GM12875 (cell line): ENCODE results near the gene PDE4D.

ENCODE experiments used
- H3K4me3 ChIP-seq: one replicate; pipeline ENCODE4 v1.5.1; 2011; ENCODE audit warnings: low read depth, low read length, control low read depth
- TF ChIP-seq, protein P1 (sequence below): IDR thresholded peaks from 2 replicates; pipeline ENCODE4 v1.5.1; 2011; ENCODE audit warnings: low read depth, mild to moderate bottlenecking, control low read depth, inconsistent platforms, low read length, moderate library complexity, borderline replicate concordance; ENCODE audit not compliant: insufficient read depth

The PDE4D gene

DNA sequence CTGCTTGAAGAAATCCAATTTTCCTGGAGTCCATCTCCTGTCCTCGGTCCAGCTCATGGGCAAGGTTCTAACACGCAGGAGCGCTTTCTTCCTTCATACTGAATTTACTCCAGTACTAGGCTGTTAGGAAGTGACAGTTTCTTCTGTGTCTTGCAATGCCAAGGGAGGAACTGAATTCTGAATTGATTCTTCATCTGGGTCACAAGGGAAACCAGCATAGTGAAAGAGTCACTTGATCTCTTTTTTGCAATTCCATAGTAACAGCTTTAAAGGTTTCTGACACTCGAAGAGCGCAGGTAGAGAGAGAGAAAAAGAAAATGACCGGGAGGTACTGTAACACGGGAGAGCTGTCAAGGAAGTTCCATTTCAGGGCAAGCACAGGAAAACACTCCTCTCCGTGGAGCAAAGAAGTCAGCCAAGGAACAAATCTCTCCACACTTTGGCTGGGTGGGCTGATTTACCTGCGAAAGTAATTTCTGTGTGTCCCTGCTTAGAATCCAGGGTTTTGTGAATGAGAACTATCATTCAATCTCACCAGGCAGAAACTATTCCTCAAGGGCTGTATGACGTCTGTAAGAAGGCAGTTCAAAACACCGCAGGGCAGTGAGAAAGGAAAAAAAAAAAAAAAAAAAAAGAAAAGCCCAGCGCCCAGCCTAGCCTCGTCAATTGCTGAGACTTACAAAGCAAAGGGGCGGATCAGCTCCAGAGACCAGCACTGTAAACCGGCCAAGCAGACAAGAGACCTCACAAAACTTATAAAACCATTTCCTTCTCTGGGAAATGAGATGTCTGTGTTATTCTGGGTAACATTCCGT, 617.8 kb downstream of the PDE4D start:
- no peak overlapping the region for H3K4me3 ChIP-seq
- TF ChIP-seq, protein P1, sequence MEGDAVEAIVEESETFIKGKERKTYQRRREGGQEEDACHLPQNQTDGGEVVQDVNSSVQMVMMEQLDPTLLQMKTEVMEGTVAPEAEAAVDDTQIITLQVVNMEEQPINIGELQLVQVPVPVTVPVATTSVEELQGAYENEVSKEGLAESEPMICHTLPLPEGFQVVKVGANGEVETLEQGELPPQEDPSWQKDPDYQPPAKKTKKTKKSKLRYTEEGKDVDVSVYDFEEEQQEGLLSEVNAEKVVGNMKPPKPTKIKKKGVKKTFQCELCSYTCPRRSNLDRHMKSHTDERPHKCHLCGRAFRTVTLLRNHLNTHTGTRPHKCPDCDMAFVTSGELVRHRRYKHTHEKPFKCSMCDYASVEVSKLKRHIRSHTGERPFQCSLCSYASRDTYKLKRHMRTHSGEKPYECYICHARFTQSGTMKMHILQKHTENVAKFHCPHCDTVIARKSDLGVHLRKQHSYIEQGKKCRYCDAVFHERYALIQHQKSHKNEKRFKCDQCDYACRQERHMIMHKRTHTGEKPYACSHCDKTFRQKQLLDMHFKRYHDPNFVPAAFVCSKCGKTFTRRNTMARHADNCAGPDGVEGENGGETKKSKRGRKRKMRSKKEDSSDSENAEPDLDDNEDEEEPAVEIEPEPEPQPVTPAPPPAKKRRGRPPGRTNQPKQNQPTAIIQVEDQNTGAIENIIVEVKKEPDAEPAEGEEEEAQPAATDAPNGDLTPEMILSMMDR = no peak

DNA sequence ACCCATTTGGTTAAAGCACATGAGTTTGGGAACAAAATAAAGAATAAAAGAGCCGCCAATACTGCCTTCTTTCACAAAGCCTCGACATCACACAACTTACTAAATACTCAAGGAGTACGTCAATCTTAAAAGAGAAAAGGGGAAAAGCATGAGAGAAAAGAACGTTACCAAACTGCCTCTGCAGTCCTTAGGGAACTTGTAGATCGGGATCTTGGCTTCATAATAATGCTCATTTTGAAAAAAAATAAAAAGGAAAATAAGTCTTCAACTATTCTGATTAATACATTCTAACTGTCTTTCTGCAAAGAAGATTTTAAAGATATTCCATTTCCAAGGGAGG, 618.4 kb downstream of the PDE4D start:
- TF ChIP-seq, protein P1 = no peak
- no peak overlapping the region for H3K4me3 ChIP-seq

DNA sequence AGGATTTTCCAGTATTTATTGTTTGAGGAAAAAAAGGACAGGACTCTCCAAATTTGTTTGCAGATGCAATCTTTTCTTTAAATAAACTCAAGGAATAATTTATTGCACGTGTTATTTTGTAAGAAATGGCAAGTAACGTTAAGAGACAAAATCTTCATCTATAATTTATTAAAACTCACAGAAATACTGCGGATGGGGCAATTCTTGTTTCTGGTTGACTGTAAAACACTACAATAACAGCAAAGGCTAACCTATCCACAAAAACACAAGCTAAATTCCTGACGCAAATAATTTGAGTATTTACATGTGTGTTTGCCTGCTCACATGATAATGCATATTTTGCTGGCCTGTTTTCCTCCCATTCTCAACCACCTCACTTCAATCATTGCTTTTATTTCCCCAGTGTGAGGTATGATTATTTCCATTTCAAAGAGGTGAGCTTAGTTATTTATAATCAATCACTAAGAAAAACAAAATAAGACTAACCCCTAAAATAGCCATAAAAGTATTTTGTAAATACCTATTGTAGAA, 619.4 kb downstream of the PDE4D start:
- TF ChIP-seq, protein P1 = no peak
- no peak overlapping the region for H3K4me3 ChIP-seq

DNA sequence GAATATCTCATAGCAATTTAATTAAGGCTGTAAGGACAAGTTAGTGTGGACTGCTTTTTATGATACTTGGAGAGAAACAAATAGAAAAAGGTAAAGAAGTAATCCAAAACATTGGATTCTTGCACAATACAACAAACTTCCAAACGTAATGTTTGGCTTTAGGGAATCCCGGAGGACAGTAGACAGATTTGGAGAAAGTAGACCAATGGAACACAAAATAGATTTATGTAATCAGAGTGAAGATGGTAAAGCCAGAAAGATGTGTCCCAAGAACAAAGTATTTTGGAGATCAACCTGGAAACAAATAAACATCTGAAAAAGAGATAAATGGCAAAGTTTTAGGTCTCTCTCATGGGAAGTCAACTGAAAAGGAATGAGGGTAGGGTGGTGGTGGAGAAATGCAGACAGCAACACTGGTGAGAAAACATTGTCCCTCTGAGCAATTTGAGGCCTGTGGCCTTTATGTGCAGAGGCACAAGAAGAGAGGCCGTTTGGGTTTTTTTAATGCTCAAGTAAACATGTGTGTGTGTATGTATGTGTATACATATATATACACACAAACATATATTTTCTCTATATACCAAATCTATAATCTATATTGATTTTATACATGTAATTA, 620.6 kb downstream of the PDE4D start:
- H3K4me3 ChIP-seq = no peak overlapping the region
- TF ChIP-seq, protein P1 = no peak

DNA sequence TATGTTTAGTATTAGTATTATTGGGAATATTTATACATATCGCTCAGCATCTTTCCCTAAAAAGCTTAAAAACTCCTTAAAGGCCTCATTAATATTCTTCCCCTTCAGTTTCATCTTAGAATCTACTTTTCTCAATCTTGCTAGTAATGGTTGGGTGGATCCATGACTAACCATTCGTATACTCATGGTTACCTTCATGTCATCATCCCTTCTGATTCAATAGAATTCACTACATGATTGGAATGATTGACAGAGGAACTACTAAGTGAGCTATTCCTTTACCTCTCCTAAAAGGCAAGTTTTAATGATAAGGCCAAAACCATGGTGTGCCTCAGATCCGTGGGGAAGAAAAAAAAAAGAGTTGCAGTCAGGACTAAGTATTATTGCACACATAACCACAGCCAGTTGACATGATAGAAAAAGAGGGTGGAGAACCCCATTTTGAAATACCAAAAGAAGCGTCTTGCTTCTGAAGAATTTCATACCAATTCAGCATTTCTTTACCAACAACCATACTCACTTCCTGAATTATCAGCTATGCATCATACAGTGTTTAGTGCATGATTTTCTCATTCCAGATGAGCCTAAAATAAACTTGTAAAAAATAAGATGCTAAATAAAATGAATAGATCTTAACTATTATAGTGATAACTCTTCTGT, 624.6 kb downstream of the PDE4D start:
- H3K4me3 ChIP-seq = no peak overlapping the region
- TF ChIP-seq, protein P1 = no peak

DNA sequence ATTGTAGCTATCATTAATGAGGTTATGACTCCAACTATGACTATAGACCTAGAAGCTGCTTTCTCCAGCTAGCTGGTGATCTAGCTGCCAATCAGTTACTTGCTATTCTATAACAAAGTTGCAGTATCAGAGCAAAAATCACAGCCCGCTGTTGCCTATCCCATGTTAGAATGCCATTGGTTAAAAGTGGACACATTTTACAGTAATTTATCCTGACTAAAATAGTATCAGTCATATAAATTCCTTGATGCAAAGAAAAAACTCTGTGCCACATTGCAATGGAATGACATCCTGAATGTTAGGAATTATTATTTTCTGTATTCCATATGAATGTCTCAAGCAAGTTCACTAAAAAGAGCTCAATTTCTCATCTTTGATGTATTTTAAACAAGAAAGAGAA, 626.5 kb downstream of the PDE4D start:
- TF ChIP-seq, protein P1 = no peak
- H3K4me3 ChIP-seq = no peak overlapping the region
